Fibroblast of skin of left biceps (primary cell): ENCODE data around the gene XXYLT1.
"Not testable (repeated sequence)": the region's sequence is repeated elsewhere in the genome, so short reads cannot be mapped to it uniquely, and the experiment has no call there.

ENCODE experiments used
- DNase-seq, 2 experiments: peaks; one replicate each; pipeline ENCODE4 v3.0.0-alpha.2; 2013; ENCODE audit warnings: low read depth in 2 of 2

The XXYLT1 gene

DNA sequence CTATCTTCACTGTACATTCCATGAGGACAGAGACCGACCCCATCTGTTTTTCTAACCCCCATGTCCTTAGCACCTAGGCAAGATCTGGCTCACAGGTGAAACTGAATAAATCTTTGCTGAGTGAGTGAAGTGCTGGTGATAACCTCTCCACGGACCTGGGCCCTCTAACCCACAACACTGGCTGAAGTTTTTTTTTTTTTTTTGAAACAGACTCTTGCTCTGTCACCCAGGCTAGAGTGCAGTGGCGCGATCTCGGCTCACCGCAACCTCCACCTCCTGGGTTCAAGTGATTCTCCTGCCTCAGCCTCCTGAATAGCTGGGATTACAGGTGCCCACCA, 84.3 kb downstream of the XXYLT1 start:
- not testable (repeated sequence) for DNase-seq

DNA sequence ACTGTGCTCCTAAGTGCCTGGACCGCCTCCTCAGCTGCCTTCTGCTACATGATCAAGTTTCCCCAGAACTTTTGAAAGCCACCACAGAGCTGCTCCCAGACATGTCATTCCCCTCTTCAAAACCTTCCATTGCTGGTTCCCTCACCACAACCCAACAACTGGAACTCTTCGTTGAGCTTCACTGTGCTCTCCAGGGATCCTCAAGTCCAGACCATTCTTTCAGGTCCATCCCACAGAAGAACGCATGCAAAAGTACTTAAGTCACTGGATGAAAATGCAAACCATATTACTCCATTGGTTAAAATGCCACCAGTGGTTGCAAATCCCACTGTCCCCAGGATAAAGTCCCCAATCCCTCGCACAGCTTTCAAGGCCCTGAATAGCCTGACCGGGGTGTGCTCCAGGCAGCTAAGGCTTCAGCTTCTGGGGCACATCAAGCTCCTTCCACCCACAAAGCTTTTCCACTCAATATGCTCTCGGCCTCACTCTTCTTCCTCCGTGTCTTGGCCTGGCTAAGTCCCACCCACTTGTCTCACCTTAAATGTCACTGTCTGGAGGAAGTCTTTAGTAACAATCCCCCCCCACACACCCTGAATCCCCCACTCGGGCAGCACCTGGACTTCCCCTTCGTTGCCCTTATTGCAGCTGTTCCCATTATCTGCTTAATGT, 84.8 kb downstream of the XXYLT1 start:
- no peak for DNase-seq

DNA sequence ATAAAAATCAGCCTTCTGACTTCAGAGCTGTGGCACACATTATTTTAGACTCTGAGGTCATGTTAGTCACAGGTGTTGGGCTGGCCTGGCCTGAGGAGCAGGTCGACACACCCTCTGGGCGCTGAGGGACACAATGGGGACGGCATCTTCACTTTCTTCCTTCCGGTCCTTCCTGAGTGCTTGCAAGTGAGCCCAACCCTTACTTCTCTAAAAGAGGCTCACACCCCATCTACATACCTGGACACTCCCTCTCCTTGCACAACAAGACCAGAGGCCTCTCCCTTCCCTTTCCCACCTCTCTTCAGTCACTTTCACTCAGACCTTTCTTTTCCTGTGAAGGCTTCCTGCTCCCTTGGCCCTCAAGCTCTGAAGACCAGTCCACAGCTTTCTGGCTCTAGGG, 85.4 kb downstream of the XXYLT1 start:
- DNase-seq: no peak

DNA sequence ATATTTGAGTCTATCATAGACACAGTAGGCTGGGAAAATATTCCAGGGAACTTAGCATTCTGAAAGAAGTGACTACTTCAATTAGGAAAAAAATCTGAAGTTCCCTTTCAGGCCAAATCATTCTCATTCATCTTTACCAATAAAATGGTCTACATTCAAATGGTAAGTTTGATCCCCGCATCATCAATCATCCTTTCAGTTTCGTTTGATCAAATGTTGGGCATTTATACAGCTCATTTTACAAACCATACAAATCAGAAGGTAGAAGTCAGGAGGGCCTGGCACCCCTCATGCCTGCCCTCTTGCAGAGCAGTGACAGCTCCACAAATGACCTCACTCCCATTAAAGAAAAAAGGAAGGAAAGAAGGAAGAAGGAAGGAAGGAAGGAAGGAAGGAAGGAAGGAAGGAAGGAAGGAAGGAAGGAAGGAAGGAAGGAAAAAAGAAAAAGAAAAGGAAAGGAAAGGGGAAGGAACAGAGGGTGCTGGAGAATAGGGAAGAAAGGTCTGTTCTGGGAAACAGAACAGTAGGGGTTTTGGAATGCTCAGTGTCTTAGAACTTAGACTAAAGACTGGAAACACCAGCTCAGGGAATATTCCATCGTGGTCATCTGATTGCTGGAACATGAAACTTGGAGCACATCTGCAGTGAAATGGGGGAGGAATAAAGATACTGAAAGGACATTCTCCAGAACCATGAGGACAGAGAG, 86.1 kb downstream of the XXYLT1 start:
- no peak for DNase-seq

DNA sequence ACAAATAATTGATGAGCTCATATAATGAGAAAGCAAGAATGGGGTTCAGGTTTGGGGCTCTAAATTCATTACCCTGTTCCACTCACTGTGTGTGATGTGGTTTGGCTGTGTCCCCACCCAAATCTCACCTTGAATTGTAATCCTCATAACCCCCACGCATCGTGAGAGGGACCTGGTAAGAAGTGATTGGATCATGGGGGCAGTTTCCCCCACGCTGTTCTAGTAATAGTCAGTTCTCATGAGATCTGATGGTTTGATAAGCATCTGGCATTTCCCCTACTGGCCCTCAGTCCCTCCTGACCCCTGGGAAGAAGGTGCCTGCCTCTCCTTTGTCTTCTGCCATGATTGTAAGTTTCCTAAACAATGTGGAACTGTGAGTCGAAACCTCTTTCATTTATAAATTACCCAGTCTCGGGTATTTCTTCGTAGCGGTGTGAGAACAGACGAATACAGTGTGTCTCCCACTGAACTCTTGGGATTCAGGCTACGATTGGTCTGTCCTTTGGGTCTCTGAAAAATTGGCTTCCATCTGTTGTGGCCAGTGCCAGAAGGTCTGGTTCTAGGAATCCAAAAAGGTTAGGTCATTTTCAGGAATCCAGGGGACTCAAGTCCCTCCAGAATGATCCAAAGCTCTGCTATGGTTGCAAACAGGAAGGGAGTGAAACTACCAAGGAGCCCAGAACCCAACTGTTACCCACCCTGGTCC, 87.7 kb downstream of the XXYLT1 start:
- no peak for DNase-seq

DNA sequence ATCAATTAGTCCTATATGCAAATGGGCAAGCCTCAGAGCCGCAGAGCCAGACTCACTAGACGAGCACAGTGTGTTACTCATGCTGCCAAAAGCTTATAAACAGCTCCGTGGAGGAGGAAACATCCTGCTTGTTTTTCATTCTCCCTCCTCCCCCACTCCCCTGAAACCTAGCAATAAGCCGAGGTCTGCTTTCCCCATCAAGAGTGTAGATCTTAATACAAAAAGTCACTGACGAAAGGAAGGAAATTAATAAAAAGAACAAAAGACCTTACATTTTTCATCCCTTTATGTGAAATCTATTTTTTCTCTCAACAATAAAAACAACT, 88.5 kb downstream of the XXYLT1 start:
- no peak for DNase-seq

DNA sequence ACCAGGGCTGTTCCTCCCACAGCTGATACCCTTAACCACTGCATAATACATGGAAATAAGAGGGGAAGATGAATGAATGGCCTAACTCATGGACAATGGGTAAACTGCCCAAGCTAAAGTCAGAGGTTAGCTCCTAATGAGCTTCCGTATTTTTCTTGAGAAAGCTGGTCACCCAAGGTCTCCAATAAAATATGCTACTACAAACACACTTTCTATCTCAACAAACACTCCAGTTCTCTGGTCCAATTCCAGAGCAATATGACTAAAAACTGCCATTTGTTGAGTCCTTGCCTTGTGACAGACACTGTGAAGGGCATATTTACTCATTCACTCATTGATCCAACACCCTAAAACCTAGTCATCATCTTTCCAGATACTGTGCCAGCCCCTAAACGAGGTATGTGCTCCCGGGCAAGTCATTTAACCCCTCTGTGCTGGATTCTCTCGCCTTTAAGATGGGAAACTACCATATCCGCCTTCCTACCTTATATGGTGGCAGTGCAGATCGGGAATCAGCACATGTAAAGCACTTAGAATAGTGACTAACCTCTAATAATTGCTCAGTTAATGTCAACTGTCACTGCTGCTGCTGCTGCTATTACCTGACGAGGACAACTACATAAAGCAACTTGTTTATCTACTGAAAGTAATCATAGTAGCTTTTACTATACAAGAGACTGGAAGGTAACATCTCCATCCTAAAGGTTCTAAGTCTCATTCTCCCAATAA, 89.1 kb downstream of the XXYLT1 start:
- no peak for DNase-seq

DNA sequence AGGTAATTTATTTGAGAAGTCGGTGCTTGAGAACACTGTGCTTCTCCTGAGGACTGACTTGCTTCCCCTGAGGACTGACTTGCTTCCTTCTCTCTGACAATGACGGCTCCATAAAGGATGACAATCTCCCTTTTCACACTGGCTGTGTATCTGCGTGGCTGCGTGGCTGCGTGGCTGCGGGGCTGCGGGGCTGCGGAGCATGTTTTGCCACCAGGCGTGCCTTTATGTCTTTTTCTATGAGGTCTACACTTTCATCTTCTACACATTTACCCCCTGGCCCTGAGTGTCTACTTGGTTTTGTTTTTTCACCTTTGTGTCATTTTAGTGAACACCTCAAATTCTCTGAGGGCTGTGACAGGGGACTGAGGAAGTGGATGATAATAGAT, 89.9 kb downstream of the XXYLT1 start:
- DNase-seq: no peak

DNA sequence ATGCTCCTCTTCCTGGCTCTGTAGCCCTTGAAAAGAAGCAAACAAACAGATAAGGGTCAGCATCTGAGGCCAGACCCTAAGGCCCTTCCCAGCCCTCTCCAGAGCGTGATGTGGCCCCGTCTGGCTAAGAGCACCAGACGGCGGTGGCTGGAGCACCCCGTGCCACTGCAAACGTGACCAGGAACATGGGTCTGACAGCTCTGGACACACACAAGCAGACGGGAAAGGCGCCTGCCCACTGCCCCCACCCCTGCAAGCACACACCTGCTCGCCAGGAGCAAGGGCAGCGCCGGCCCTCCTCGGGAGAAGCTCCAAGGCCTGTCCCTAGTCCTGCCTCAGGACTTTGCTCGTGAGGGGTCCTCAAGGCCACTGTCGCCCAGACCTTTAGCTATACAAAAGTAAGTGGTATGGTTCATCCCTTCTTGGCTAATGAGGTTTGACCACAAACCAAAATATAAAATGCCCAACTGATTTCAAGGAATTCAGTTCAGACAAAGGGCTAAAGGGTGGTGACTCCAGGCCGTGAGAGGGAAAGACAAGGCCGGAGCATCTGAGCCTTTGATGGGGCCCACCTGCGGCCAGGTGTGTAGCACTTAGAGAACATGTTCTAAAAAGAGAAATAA, 90.4 kb downstream of the XXYLT1 start:
- DNase-seq: no peak

DNA sequence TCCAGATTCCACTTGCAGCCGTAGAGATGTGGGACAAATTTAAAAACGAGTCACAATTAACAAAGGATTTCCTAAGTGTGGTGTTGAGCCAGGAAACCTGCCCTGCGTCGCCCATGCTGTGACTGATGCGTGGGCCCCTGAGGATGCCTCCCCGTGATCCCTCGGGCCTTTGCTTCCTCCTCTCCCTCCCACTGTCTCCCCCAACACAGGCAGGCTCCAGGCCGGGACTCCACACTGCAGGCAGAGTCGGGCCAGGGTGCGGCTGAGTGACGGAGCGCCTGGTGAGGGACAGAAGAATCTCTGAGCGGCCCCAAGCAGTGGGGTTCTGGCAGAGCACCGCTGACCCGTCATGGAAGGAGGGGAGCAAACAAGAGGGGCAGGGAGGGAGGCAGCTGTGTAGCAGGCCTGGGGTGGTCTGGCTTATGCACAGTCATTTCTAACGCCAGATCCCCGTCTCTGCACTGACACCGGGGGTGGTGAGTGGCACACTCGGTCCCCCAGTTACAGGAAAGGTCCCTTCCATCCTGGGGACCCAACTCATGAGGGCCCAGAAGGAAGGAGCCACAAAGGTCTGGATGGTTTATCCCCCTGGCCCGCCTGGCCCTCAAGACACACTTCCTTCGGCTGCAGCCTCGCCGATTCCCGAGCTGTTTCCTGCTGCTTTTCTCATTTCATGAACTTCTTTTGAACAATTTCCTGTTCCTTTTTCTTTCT, 91.0 kb downstream of the XXYLT1 start:
- no peak for DNase-seq

DNA sequence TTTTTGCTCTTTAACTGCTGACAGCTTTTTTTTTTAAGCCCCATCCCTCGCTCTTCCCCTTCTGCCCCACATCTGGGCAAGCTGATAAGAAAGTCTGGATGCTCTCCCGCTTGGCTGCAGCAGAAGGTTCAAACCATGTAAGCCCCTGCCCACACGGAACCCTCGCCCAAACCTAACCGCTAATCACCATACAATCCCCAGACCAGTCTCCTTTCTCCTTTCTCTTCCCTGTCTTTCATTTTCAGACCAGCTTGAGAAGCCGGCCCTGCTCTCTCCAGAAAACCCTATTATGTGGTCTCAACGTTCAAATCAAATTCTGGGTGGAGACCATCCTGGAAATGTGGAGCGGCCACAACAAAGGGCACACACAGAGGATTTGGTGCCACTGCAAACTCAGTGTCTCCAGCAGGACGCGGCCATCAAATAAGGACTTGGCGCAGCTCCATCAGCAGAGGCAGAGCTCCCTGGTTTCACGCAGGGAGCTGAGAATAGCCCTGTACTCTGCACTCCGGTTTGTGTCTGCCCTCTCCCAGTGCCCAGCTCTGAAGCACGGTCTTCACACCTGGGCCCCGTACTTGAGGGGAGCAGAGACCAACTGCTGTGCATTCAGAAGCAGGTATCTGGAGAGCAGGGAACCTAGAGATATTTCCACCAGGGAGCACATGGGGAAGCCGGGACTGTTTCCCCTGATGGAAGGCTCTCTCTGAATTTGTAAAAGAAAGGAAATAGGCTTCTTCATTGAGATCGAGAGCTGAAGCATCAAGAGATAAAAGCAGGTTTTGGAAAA, 92.6 kb downstream of the XXYLT1 start:
- DNase-seq: no peak

DNA sequence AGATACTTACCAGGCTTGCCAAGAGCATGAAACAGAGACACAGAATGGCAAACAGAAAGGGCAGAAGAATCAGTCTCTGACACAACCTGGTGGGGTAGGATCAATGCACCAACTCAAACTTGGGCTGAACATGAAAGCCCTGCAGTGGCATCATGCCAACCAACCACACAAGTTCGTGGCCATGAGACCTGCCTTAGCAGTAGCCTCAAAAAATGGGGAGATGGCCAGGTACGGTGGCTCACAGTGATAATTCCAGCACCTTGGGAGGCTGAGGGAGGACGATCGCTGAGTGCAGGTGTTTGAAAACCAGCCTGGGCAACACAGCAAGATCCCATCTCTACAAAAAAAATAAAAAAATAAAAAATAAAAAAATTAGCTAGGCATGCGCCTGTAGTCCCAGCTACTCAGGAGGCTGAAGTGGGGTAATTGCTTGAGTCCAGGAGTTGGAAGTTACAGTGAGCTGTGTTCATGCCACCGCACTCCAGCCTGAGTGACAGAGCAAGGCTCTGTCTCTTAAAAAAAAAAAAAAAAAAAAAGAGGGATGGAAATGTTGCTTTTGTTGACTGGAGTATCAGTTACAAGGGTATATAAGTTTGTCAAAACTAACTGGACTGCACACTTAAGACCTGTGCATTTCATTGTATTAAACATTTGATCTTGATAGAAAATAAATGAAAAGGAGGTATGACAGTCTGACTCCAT, 93.4 kb downstream of the XXYLT1 start:
- no peak for DNase-seq

DNA sequence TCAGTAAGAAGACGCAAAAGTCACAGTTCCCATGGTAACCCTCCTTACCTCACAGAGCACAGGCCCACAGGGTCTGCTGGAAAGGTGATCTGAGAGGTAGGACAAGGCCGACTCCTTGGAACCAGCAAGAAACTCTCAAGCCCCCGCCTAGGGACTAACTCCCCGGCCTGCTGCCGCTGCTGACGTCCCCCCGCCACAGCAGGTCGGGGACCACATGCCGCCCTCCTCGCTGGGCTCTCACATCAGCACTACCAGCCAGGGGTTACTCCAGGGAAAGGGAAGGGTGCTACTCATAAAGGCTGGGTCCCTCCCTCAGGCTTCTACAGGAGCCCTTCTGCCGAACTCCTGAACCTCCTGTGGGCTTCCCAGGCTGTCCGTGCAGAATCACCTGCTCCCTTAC, 94.2 kb downstream of the XXYLT1 start:
- DNase-seq: no peak

DNA sequence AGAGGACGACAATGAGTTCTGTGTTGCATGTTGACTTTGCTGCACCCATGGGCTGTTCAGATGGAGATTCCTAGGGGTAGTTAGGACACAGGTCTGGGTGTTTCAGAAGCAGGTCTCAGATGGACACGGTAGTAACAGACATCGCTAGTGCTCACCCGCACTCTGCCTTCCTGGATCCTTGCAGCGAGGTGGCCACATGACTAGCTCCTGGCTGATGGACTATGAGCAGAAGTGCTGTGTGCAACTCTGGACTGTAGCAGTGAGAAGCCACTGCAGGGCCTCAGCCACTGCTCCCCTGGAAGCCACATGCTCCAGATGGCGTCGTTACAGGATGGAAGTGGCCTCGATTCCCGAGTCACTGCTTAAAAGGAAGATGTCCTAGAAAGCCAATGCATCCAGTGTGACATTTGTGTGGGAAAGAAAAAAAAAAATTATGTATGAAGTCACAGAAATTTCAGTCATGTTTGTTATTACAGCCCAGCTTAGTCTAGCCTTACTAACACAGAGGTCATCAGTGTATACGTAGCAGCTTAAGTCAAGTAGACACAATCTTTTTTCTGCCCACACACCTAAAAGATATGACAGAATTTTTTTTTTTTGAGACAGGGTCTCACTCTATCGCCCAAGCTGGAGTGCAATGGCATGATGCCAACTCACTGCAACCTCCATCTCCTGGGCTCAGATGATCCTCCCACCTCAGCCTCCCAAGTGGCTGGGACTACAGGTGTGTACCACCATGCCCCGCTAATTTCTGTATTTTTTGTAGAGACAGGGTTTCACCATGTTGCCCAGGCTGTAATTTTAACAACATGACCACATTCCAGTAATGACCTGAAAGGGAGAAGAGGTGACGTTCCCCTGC, 95.3 kb downstream of the XXYLT1 start:
- no peak for DNase-seq

DNA sequence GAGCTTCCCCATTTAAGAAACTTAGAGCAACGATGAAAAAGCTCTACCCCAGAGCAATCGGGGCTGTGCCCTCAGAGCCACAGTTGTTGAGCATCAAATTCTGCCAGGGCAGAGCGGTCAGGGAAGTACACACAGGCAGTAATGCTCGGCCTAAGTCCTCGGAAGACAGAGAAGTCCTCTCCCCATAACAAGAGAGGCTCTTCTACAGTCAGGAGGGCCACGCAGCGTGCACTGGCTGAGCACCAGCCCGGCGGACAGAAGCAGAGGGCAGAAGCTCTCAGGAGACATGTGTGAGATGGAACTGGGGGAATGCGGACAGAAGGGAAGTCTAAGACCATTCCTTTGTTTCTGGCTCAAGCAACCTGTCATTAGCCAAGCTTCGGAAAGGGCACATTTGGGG, 95.9 kb downstream of the XXYLT1 start:
- no peak for DNase-seq

DNA sequence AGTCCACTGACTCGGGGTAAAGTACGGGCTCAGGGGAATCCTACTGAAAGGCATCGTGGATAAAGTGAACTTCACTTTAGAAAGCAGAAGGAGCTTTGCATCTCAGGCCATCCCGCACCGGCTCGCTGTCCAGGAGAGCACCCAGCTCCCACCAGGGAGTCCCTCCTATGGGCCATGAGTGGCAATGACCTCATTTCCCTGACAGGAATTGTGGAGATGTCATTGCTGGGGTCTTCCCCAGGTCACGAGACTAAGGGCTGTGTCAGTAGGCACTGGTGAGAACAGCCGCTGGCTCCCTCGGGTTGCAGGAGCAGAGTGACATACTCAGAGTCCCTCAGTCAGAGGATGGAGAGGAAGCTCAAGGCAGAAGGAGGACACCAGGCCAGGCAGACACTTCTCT, 97.3 kb downstream of the XXYLT1 start:
- DNase-seq: no peak

DNA sequence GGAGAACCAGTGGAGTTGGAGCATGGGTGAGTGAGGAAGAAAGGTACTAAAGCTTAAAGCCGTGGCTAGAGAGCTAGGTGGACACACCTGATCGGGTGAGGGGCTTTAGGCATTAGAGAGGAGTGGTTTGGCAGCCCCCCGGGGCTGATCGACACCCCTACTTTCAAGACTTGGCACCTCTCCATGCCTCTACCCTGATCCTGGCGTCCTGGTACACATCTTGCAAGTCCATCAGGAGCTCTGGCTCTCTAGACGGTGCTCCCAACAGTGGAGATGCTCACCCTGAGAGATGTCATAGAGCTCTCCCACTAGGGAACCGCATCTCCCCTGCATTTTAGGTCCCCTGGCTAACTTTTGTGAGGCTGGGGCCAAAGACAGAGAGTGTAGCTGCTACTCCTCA, 98.1 kb downstream of the XXYLT1 start:
- no peak for DNase-seq

DNA sequence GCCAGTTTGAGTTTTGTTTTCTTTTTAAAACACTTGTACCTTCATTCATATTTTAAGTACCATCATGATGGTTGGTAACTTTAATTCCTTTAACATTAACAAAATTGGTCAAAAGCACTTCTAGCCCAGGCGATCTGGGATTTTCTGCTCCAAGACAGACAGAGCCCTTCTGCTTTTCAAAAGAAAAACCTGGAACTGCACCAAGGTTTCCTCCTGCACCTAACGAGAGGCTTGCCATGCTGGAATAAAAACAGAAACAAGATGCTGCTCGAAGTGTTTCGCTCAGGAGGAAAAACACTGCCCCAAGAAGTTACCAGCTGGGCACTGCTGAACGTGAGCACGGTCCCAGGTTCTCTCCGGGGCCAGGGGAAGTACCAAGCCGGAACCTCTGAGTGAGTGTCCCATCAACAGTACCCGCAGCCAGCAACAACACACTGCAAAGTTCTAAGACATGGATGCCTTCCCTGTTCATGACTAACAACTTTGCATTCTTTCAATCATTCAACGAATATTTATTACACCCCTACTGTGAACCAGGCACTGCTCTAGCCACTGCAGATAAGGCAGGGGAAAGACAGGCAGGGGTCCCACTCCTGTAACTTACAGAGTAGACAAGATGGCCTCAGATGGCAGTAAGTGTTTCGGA, 98.8 kb downstream of the XXYLT1 start:
- no peak for DNase-seq
